GM12873 (cell line): ENCODE data around the gene MED27.

Experiments
- TF ChIP-seq, protein P1 (sequence below): IDR thresholded peaks from 2 replicates; pipeline ENCODE4 v1.5.1; 2012; ENCODE audit warnings: low read depth, mild to moderate bottlenecking, moderate library complexity, low read length, control low read depth; ENCODE audit not compliant: insufficient read depth; ENCODE audit errors: missing control alignments

MED27 gene

DNA sequence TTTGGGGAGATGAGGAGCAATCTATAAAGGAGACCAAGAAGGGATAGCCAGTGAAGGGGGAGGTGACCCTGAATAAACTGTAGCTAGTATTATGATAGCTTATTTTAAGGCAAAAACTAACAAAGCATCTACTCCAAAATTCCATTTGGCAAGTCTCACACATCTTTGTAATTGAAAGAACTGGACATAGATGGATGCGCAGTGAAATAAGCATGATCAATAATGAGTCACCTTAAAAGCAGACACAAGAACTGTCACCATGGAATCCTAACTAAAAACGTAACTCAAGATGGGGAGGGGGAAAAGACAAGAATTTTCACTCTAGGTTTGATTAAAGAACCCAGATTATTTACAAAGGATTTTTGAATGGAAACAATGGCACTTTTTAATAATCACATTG lies 164.5 kb downstream of the MED27 start:
- TF ChIP-seq, protein P1, sequence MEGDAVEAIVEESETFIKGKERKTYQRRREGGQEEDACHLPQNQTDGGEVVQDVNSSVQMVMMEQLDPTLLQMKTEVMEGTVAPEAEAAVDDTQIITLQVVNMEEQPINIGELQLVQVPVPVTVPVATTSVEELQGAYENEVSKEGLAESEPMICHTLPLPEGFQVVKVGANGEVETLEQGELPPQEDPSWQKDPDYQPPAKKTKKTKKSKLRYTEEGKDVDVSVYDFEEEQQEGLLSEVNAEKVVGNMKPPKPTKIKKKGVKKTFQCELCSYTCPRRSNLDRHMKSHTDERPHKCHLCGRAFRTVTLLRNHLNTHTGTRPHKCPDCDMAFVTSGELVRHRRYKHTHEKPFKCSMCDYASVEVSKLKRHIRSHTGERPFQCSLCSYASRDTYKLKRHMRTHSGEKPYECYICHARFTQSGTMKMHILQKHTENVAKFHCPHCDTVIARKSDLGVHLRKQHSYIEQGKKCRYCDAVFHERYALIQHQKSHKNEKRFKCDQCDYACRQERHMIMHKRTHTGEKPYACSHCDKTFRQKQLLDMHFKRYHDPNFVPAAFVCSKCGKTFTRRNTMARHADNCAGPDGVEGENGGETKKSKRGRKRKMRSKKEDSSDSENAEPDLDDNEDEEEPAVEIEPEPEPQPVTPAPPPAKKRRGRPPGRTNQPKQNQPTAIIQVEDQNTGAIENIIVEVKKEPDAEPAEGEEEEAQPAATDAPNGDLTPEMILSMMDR = no peak

DNA sequence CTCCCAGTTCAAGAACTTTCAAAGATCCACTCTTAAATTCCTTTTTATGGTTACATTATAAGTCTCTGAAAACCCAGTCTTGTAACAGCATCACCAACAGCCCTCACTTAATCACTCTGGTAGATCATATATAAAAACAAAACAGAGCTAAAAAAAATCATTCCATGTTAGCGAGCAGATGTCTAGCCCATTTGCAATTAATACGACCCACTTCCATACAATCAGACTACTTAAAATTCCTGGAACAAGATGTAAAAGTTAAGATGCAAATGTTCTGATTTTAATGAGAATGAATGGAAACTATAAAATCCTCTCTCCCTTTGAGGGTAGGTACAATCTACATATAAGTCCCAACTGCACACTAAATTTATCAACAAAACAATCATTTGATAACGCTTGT lies 167.0 kb downstream of the MED27 start:
- TF ChIP-seq, protein P1 = no peak

DNA sequence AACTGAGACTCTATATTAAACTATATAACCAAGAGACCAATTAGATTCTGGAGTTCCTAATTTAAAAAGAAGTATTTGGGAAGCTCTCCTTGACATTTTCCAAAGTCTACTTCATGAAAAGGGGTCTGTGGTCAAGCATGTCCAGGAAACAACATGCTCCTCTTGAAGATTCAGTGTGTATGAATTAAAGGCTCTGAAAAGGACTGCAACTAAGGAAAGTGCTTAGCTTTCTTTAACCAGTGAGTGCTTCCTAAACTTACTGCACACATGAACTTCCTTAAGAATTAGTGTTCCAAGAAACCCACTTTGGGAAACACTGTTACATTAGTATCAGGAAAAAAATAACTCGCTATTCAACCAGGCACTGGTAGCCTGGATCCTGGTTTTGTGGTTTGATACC lies 167.6 kb downstream of the MED27 start:
- TF ChIP-seq, protein P1 = no peak

DNA sequence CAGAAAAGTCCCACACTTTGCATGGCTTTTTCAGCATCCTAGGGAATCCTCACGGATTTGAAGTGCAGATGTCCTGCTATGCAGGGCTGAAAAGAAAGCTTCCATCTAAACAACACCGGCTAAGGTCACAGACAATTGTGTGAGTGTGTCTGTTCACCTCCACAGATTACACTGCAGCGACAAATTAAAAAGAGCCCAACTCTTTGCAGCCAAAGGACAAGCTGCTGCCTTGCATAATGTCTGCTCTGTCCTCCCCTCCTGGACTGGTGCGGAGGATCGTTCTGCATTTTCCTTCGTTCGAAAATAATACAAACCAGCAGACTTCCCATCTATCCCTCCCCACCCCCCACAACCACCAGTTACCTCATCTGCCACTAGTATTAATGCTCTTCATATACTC lies 169.1 kb downstream of the MED27 start:
- TF ChIP-seq, protein P1 = no peak

DNA sequence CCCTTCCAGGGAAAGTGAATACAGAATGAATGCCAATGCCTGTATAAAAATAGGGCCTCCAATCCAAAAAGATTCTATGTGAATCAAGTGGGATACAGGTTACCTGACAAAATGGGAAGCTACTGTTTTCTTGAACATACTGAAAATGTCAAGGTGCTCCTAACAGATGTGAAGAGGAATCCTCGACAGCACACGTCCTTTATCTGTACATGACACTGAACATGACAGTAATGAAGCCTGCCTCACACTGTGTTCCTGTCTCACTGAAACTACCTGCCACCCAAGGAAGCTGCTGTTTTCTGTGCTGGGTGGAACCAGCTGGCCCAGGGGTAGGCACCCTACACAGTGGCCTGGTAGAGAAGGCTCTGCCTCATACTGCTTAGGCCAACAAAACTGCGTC lies 174.5 kb downstream of the MED27 start:
- TF ChIP-seq, protein P1 = no peak

DNA sequence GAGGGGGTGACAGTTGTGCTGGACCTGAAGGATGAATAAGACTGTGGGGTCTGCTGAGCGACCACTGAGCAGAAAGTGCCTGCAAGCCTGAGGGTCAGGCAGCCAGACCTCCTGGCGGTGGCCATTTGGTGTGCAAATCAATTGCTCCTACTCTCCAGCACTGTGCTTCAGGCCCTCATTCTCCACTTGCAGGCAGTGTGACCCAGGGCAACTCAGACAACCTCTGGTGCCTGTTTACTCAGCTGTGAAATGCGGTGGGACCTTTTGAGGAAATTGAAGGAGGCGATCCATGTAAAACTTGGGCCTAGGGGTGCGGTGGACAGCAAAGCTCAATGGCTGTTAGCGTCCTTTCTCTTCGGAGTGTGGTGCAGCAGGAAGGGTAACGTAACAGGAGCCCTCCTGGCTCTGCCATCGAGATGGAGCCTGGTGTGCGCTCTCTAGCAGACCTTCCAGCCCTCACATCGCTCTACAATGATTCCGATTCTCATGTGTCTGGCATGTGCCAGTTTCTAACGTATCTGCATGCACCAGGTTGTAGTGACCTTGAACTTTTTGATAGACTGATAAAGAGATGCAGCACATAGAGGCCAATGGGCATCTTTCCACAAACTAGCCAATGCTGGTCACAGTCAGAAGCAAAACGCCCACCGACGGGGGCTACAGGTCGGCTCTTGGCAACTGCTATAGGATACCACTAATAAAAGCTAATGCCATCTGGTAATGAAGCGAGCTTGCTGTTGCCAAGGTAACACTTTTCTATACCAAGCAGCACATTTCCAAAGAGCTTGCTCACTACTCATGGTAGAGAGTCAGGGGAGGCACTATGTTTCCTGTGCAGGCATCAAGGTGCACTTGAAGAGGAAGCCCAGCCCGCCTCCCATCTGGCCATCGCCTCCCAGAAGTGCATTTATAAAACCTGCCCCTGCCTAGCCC lies 180.1 kb downstream of the MED27 start:
- TF ChIP-seq, protein P1 = no peak

DNA sequence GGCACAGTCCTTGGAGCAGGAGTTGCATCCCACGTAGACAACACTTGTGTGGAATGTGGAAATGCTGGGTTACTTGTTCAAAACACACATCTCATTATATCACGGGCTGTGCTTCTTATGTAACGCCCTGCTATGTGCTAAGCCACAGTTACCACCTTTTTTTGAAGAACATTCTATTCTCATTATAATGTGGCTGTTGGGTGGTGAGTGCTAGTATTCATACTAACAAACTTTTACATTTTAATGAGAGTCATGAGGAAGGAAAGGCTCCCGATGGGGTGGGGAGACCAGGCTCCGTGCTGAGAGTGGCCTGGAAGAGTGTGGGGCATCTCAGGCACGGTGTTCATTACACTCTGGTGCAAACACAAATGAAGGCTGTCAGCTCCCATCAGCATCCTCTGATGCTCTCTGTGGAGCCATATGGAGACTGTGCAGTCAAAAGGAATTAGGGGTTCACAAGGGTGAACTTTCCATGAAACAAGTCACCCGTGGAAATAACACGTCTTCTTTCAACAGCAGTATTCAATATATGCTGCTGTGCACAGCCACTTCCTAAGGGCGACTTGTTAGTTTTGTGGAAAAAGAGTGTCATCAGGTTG lies 186.7 kb downstream of the MED27 start:
- TF ChIP-seq, protein P1 = no peak
